Activated T-cell treated with anti-CD3 and anti-CD28 coated beads, Interleukin-2, amount 50 U/mL, for 1 hour (primary cell): ENCODE data around the gene FAM229A.

Source experiments
- DNase-seq: peaks from one replicate; pipeline ENCODE4 v3.0.0-alpha.2; 2020

Gene FAM229A

GRCh38 chr1:32327204-32327603, 35.1 kb downstream of the FAM229A start:
- DNase-seq = no peak

- DNase-seq = no peak
Observed at GRCh38 chr1:32321712-32322291, 40.5 kb downstream of the FAM229A start.

GRCh38 chr1:32318127-32318869, 44.0 kb downstream of the FAM229A start:
- no peak for DNase-seq

- no peak for DNase-seq
Observed at GRCh38 chr1:32316903-32317277, 45.4 kb downstream of the FAM229A start.

- no peak for DNase-seq
Observed at GRCh38 chr1:32311709-32312393, 50.4 kb downstream of the FAM229A start.
